Heart left ventricle (tissue), 16 donors: Measurements from ENCODE around the gene KIAA0753. TPM values are rescaled to one million over a fixed set of nuclear protein-coding genes. Genes with fewer than 3 reads are reported as not detected.

Experiments used
- ATAC-seq, 4 donors: fragments of 200-7000 bp; cut with Tn5 transposase; one replicate each; pipeline ENCODE4 v1.9.1; 2020 to 2022; ENCODE audit warnings: moderate library complexity in 4 of 4, mild to moderate bottlenecking in 3 of 4, moderate number of reproducible peaks in 1 of 4
- DNase-seq, 5 donors: peaks; one replicate each; pipeline ENCODE4 v3.0.0-alpha.2; 2020
- H3K27ac ChIP-seq, 12 donors: fragments of 200-600 bp; sonication (generic) in 4 of 12; one replicate each; pipeline versions ENCODE4 v1.5.0 to v1.8.0; 2016 to 2022; ENCODE audit warnings: mild to moderate bottlenecking in 2 of 12
- H3K27me3 ChIP-seq, 9 donors: fragments of 200-600 bp; sonication (generic) in 2 of 9; one replicate each; pipeline versions ENCODE4 v1.5.1 to v1.8.0; 2016 to 2022; ENCODE audit warnings: mild to moderate bottlenecking in 3 of 9
- H3K36me3 ChIP-seq, 9 donors: fragments of 200-600 bp; sonication (generic) in 2 of 9; one replicate each; pipeline versions ENCODE4 v1.5.0 to v1.8.0; 2018 to 2022; ENCODE audit warnings: mild to moderate bottlenecking in 2 of 9
- H3K4me1 ChIP-seq, 12 donors: fragments of 200-600 bp; sonication (generic) in 4 of 12; one replicate each; pipeline versions ENCODE4 v1.5.0 to v1.8.0; 2016 to 2022; ENCODE audit warnings: mild to moderate bottlenecking in 3 of 12
- H3K4me3 ChIP-seq, 12 donors: fragments of 200-600 bp; sonication (generic) in 4 of 12; one replicate each; pipeline versions ENCODE4 v1.5.0 to v1.8.0; 2017 to 2022; ENCODE audit warnings: mild to moderate bottlenecking in 9 of 12, moderate library complexity in 4 of 12
- H3K9me3 ChIP-seq, 12 donors: fragments of 200-600 bp; sonication (generic) in 4 of 12; one replicate each; pipeline versions ENCODE4 v1.5.0 to v1.8.0; 2016 to 2022; ENCODE audit warnings: mild to moderate bottlenecking in 1 of 12
- CTCF ChIP-seq, 12 donors: fragments of 200-600 bp; sonication (generic) in 4 of 12; IDR thresholded peaks; one replicate each; pipeline versions ENCODE4 v1.5.0 to v1.8.0; 2018 to 2022; ENCODE audit warnings: antibody characterized with exemption in 12 of 12, mild to moderate bottlenecking in 5 of 12
- POLR2A ChIP-seq, 2 donors: fragments of 450-650 bp; IDR thresholded peaks; one replicate each; pipeline ENCODE4 v1.6.1; 2017; ENCODE audit warnings: antibody characterized with exemption in 2 of 2, mild to moderate bottlenecking in 2 of 2, moderate library complexity in 2 of 2
- WGBS, 4 donors: extraction: QIAGEN DNeasy Blood & Tissue Kit in 2 of 4; methylation state at CpG; one replicate each; pipeline versions ENCODE4 v1.1.5 to v1.1.7; 2013 to 2018; 5-methylcytosine and 5-hydroxymethylcytosine counted together
- intact Hi-C, 10 donors: fragments of 100-400 bp; cut with DNase I; formaldehyde crosslinking; loops; one replicate each; pipeline versions ENCODE4 v1.11.1 to v1.14.2; 2022
- polyA plus RNA-seq, 2 donors: library from polyadenylated mRNA; stranded (reverse); fragments of 200-250 nt; gene quantifications; one replicate each; pipeline ENCODE4 v1.2.3, GENCODE V29; 2013
- total RNA-seq, 9 donors: library from RNA; depleted of rRNA in 2 of 9; stranded (reverse); fragments of >200 nt in 2 of 9; fragmentation: NEBNext Ultra II Directional in 3 of 9; extraction: Animal tissue kit (Norgen Biotek cat#: 25700) in 3 of 9; gene quantifications; one replicate each; pipeline versions ENCODE4 v1.1.0 to v1.2.4, GENCODE V29; 2016 to 2023
- donor health status: ischemic (EF 13 %, LVEDD 7.1; RV severe dilation, severe dysfunction).
- donor health status: healthy with polysubstance abuse.
- donor health status: DM: no; HTN: yes; CAD: no.
- donor health status: DM: no; HTN: no; CAD: no.
- donor health status: ischemic (EF 25% LVEDD 6.9; RV normal size, moderate dysfunction).
- donor health status: ischemic (EF 25% LVEDD 5.7; RV mildly dilated, moderate dysfunction).
- donor health status: healthy.
- donor health status: DM: yes; HTN: yes; CAD: no.
- donor health status: ischemic (EF 35%, LVEDD 5.7; RV mildly dilated, moderate dysfunction).
- donor health status: nonischemic (EF 11% LVEDD 7.7; RV severe dilation, severe dysfunction).
- donor health status: DM: yes; HTN: yes; CAD: no.
- donor health status: PGD.
- donor health status: ischemic (EF 29% LVEDD 5.4; RV normal size, mild dysfunction).
- donor health status: nonischemic (EF 23%, LVEDD 6.1; RV moderate dilation, normal function).

Gene KIAA0753
- total and polyA plus RNA-seq, 11 donors: 2.7 to 10.2 (median 5.0) TPM

GRCh38 chr17:6632530-6632929 lies 8.0 kb downstream of the KIAA0753 start:
- Histone ChIP-seq H3K4me1 (peaks cover 0 to 11% (median 0%) of the 10 kb centered on the region in 12 donors), H3K36me3 (peaks cover 0 to 77% (median 64%) of the 10 kb centered on the region in 9 donors), H3K4me3 (no peak overlapping the region), H3K27me3 (no peaks in the 10 kb centered on the region), H3K27ac (no peak overlapping the region), H3K9me3 (no peaks in the 10 kb centered on the region)
- TF ChIP-seq POLR2A (IDR thresholded peaks at IDR 0.05) (no peak), CTCF (IDR thresholded peaks at IDR 0.05) (no peak)
- DNase-seq (no peak), ATAC-seq (peak in 3 of 4 donors; percentile 51 to 74 (median 65))
- intact Hi-C loops: no loop called here

GRCh38 chr17:6630390-6630789 lies 10.1 kb downstream of the KIAA0753 start:
- ATAC-seq (no peak), DNase-seq (no peak)
- TF ChIP-seq CTCF (IDR thresholded peaks at IDR 0.05) (no peak), POLR2A (IDR thresholded peaks at IDR 0.05) (no peak)
- no peaks in the 10 kb centered on the region for H3K27me3 ChIP-seq
- peaks cover 0 to 11% (median 0%) of the 10 kb centered on the region in 12 donors for H3K4me1 ChIP-seq
- H3K4me3 ChIP-seq: no peak overlapping the region
- no peaks in the 10 kb centered on the region for H3K9me3 ChIP-seq
- H3K27ac ChIP-seq: no peak overlapping the region
- intact Hi-C loops: no loop called here
- 96 to 100% (median 98%) methylated on average over 1 of the region's 1 CpG for WGBS, 4 donors
- peaks cover 0 to 98% (median 77%) of the 10 kb centered on the region in 9 donors for H3K36me3 ChIP-seq

- H3K4me3 ChIP-seq: no peak overlapping the region
- no peak for TF ChIP-seq POLR2A (IDR thresholded peaks at IDR 0.05)
- TF ChIP-seq CTCF (IDR thresholded peaks at IDR 0.05): no peak
- intact Hi-C loops: no loop called here
- 65 to 78% (median 70%) methylated on average over 1 of the region's 1 CpG for WGBS, 4 donors
- H3K27me3 ChIP-seq: no peaks in the 10 kb centered on the region
- peaks cover 0 to 99% (median 71%) of the 10 kb centered on the region in 9 donors for H3K36me3 ChIP-seq
- peaks cover 0 to 3% (median 0%) of the 10 kb centered on the region in 12 donors for H3K4me1 ChIP-seq
- ATAC-seq: no peak
- no peaks in the 10 kb centered on the region for H3K9me3 ChIP-seq
- no peak overlapping the region for H3K27ac ChIP-seq
- DNase-seq: no peak
These were observed 13.5 kb downstream of the KIAA0753 start for GRCh38 chr17:6627019-6627418.

GRCh38 chr17:6626616-6627015 lies 13.9 kb downstream of the KIAA0753 start:
- DNase-seq (no peak), ATAC-seq (no peak)
- intact Hi-C loops: no loop called here
- H3K27me3 ChIP-seq: no peaks in the 10 kb centered on the region
- H3K4me3 ChIP-seq: no peak overlapping the region
- no peak for TF ChIP-seq CTCF (IDR thresholded peaks at IDR 0.05)
- TF ChIP-seq POLR2A (IDR thresholded peaks at IDR 0.05): no peak
- 88 to 98% (median 92%) methylated on average over 6 of the region's 6 CpGs for WGBS, 4 donors
- H3K9me3 ChIP-seq: no peaks in the 10 kb centered on the region
- H3K4me1 ChIP-seq: no peaks in the 10 kb centered on the region
- H3K36me3 ChIP-seq: peaks cover 0 to 99% (median 71%) of the 10 kb centered on the region in 9 donors
- no peak overlapping the region for H3K27ac ChIP-seq
